ENCODE results near the gene FNDC10.

DNA sequence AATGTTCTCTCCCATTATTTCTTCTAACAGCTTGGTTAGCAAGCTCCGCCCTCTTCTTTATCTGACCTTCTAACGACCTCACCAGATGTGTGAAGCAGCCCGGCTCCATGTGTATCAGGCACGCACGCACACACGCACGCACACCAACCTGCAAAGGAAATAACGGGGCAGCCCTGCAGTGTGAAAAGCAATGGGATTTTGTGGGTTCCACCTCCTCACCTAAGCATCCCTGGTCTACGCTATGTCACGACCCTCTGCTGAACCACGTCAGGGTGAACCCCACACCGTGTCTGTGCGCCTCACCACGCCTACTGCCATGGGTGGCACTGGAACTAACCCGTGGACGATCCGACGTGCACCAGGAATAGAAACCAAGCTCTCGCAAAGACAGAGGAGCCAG is 35.7 kb downstream of the FNDC10 start:
- TF ChIP-seq FOXM1 (IDR thresholded peaks at IDR 0.05; ENCODE audit: borderline replicate concordance, low read depth) (no peak), REST (IDR thresholded peaks at IDR 0.05; ENCODE audit: low read depth) (no peak), ZBTB7A (IDR thresholded peaks at IDR 0.05; ENCODE audit: low read depth) (no peak), EP300 (IDR thresholded peaks at IDR 0.05; ENCODE audit: borderline replicate concordance) (no peak), NFIC (IDR thresholded peaks at IDR 0.05) (no peak), YY1 (IDR thresholded peaks at IDR 0.05; ENCODE audit: low read depth) (no peak), MAX (IDR thresholded peaks at IDR 0.05) (no peak), CEBPB (IDR thresholded peaks at IDR 0.05) (no peak)

All from Ishikawa (cell line).